Measurements from ENCODE around the gene MAP3K13. TPM values are rescaled to one million over a fixed set of nuclear protein-coding genes. Genes with fewer than 3 reads are reported as not detected.

MAP3K13 gene
- total and polyA plus RNA-seq, 2 experiments from 2014 or later = 43.8 to 65.3 TPM

DNA sequence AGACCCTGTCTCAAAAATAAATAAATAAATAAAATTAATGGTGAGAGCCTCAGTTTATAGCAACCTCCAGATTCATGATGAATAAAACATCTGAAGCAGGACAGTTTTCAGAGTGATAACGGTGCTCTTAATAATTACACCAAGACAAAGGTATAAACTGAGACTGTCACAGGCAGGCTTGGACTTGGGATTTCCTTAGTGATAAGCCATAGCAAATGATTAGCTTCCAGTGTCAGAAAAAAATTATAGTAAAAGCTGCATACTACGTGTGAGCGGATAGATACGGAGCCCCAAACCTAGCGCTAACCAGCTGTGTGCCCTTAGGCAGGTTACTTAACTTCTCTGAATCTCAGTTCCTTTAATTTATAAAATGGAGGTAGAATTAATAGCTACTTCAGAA, 167.9 kb downstream of the MAP3K13 start:
- H2AFZ ChIP-seq = no peak overlapping the region
- no peaks in the 10 kb centered on the region for H4K20me1 ChIP-seq (ENCODE audit: insufficient read depth, poor library complexity, severe bottlenecking)
- no peak overlapping the region for H3K27ac ChIP-seq
- no peak overlapping the region for H3K4me3 ChIP-seq
- no peak for DNase-seq (ENCODE audit: low spot score)
- H3K9me2 ChIP-seq (replicated peaks; ENCODE audit: insufficient read depth) = no peaks in the 10 kb centered on the region
- H3K4me2 ChIP-seq = no peak overlapping the region
- no peaks in the 10 kb centered on the region for H3K4me1 ChIP-seq (ENCODE audit: insufficient read depth)
- TF ChIP-seq, protein P1, sequence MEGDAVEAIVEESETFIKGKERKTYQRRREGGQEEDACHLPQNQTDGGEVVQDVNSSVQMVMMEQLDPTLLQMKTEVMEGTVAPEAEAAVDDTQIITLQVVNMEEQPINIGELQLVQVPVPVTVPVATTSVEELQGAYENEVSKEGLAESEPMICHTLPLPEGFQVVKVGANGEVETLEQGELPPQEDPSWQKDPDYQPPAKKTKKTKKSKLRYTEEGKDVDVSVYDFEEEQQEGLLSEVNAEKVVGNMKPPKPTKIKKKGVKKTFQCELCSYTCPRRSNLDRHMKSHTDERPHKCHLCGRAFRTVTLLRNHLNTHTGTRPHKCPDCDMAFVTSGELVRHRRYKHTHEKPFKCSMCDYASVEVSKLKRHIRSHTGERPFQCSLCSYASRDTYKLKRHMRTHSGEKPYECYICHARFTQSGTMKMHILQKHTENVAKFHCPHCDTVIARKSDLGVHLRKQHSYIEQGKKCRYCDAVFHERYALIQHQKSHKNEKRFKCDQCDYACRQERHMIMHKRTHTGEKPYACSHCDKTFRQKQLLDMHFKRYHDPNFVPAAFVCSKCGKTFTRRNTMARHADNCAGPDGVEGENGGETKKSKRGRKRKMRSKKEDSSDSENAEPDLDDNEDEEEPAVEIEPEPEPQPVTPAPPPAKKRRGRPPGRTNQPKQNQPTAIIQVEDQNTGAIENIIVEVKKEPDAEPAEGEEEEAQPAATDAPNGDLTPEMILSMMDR (IDR thresholded peaks at IDR 0.05; ENCODE audit: poor library complexity) = no peak
- TF ChIP-seq EZH2phosphoT487 (IDR thresholded peaks at IDR 0.05; ENCODE audit: low read depth, severe bottlenecking, unreplicated experiment) (no peak), EZH2 (IDR thresholded peaks at IDR 0.05; ENCODE audit: borderline replicate concordance) (no peak)
- no peaks in the 10 kb centered on the region for H3K79me2 ChIP-seq
- H3K27me3 ChIP-seq = no peaks in the 10 kb centered on the region
- H3K36me3 ChIP-seq (replicated peaks; ENCODE audit: insufficient read depth, low read depth) = no peaks in the 10 kb centered on the region
- 63% methylated on average over 5 of the region's 5 CpGs for WGBS (ENCODE audit: low lambda C conversion rate, missing lambda C conversion rate)
- no peaks in the 10 kb centered on the region for H3K9me3 ChIP-seq (ENCODE audit: low read depth)

DNA sequence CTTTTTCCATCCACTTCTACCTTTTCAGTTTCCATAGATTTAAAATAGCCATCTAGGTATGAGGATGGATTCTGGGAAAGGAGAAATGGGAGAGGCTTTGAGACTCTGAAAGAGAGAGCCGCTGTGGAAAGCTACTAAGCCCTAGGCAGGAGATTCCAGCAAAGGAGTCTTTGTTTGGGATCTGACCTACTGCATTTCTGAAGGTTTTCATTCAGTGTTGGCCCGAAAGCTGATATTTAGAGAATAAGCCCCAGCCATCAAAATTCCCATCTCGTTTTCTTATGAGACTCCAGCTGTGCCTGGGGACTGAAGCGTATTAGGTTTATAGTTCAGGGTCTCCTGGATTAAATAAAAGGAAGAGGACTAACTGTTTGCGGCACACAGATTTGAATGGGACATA, 170.0 kb downstream of the MAP3K13 start:
- WGBS (ENCODE audit: low lambda C conversion rate, missing lambda C conversion rate) = 64% methylated on average over 5 of the region's 5 CpGs
- H3K79me2 ChIP-seq = no peaks in the 10 kb centered on the region

DNA sequence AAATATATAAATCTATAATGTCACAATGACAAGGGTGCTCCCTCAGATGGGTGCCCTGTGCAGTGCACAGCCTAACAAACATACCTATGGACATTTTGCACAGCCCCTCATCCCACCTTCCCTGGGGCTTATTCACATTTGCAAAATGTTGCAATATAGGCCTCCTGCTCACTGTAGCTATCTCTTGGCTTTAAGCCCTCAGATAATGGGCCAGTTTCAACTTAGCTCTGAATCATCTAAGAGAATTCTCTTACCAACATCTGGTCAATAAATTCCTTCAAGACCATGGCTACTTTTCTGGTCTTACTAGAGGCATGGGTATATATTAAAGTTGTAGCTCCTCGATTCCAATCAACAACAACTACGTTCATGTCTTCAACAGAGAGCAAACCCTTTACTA, 171.6 kb downstream of the MAP3K13 start:
- no peaks in the 10 kb centered on the region for H3K4me1 ChIP-seq (ENCODE audit: insufficient read depth)
- DNase-seq (ENCODE audit: low spot score) = no peak
- H3K4me2 ChIP-seq = no peak overlapping the region
- no peak for TF ChIP-seq EZH2 (IDR thresholded peaks at IDR 0.05; ENCODE audit: borderline replicate concordance)
- 85% methylated on average over 2 of the region's 2 CpGs for WGBS (ENCODE audit: low lambda C conversion rate, missing lambda C conversion rate)
- no peak overlapping the region for H3K27ac ChIP-seq
- H3K4me3 ChIP-seq = no peak overlapping the region
- H3K79me2 ChIP-seq = no peaks in the 10 kb centered on the region
- no peak overlapping the region for H2AFZ ChIP-seq
- no peaks in the 10 kb centered on the region for H3K9me3 ChIP-seq (ENCODE audit: low read depth)
- no peaks in the 10 kb centered on the region for H3K27me3 ChIP-seq
- H3K36me3 ChIP-seq (replicated peaks; ENCODE audit: insufficient read depth, low read depth) = no peaks in the 10 kb centered on the region
- H4K20me1 ChIP-seq (ENCODE audit: insufficient read depth, poor library complexity, severe bottlenecking) = no peaks in the 10 kb centered on the region
- H3K9me2 ChIP-seq (replicated peaks; ENCODE audit: insufficient read depth) = no peaks in the 10 kb centered on the region

More for the DNA sequence above, 170.0 kb downstream of the MAP3K13 start:
- H3K27me3 ChIP-seq = no peaks in the 10 kb centered on the region
- H4K20me1 ChIP-seq (ENCODE audit: insufficient read depth, poor library complexity, severe bottlenecking) = no peaks in the 10 kb centered on the region
- H2AFZ ChIP-seq = no peak overlapping the region
- no peak for DNase-seq (ENCODE audit: low spot score)
- H3K9me3 ChIP-seq (ENCODE audit: low read depth) = no peaks in the 10 kb centered on the region
- H3K27ac ChIP-seq = no peak overlapping the region
- no peak overlapping the region for H3K4me2 ChIP-seq
- H3K9me2 ChIP-seq (replicated peaks; ENCODE audit: insufficient read depth) = no peaks in the 10 kb centered on the region
- H3K36me3 ChIP-seq (replicated peaks; ENCODE audit: insufficient read depth, low read depth) = no peaks in the 10 kb centered on the region
- H3K4me1 ChIP-seq (ENCODE audit: insufficient read depth) = no peaks in the 10 kb centered on the region
- no peak for TF ChIP-seq EZH2 (IDR thresholded peaks at IDR 0.05; ENCODE audit: borderline replicate concordance)
- TF ChIP-seq, protein P1 (IDR thresholded peaks at IDR 0.05; ENCODE audit: poor library complexity) = no peak
- no peak overlapping the region for H3K4me3 ChIP-seq

DNA sequence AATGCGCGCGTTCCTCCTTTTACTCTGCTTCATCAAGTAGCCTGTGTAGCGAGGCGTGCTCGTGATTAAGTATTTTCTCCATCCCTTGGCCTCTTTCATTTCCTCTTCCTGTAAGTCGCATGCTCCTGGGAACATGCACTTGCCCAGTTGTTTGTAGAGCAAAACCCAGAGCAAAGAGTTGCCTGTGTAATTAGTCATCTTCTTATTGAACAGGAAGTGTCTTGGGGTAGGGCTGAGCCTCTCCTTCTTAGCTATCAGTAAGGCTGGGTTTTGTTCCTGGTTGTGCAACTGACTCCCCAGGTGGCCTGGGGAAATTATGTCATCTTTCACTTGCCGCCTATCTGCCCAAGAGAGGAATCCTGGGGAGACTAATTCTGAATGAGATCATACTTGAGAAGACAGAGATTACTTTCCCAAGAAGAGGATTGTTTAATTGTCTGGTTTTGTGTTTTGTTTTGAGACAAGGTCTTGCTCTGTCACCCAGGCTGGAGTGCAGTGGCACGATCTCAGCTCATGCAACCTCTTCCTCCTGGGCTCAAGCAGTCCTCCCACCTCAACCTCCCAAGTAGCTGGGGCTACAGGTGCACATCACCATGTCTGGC, 174.5 kb downstream of the MAP3K13 start:
- H2AFZ ChIP-seq = no peak overlapping the region

More for the DNA sequence above, 174.5 kb downstream of the MAP3K13 start:
- Histone ChIP-seq H3K9me3 (ENCODE audit: low read depth) (no peaks in the 10 kb centered on the region), H3K4me3 (no peak overlapping the region), H3K79me2 (no peaks in the 10 kb centered on the region), H3K27me3 (no peaks in the 10 kb centered on the region), H3K9me2 (replicated peaks; ENCODE audit: insufficient read depth) (no peaks in the 10 kb centered on the region), H3K36me3 (replicated peaks; ENCODE audit: insufficient read depth, low read depth) (no peaks in the 10 kb centered on the region), H3K27ac (peak overlapping the region; percentile 95), H4K20me1 (ENCODE audit: insufficient read depth, poor library complexity, severe bottlenecking) (no peaks in the 10 kb centered on the region), H3K4me2 (peak overlapping the region; percentile 49), H3K4me1 (ENCODE audit: insufficient read depth) (no peaks in the 10 kb centered on the region)
- DNase-seq (ENCODE audit: low spot score) = peak; percentile 87
- WGBS (ENCODE audit: low lambda C conversion rate, missing lambda C conversion rate) = 72% methylated on average over 9 of the region's 9 CpGs
- TF ChIP-seq, protein P1 (IDR thresholded peaks at IDR 0.05; ENCODE audit: poor library complexity) = no peak
- TF ChIP-seq EZH2 (IDR thresholded peaks at IDR 0.05; ENCODE audit: borderline replicate concordance) (no peak), EZH2phosphoT487 (IDR thresholded peaks at IDR 0.05; ENCODE audit: low read depth, severe bottlenecking, unreplicated experiment) (no peak)

Other genes starting within 250 kb of the MAP3K13 start
- gene C3orf70, start 210.1 kb upstream of the MAP3K13 start, total RNA-seq = 5.1 and 6.0 TPM in 2 replicates
- gene C3orf70, start 210.1 kb upstream of the MAP3K13 start, polyA plus RNA-seq = 1.1 and 1.2 TPM in 2 replicates
- 22.0 and 43.8 TPM in 2 replicates for gene EHHADH, start 109.1 kb upstream of the MAP3K13 start, total RNA-seq
- gene EHHADH, start 109.1 kb upstream of the MAP3K13 start, polyA plus RNA-seq = 9.7 and 14.3 TPM in 2 replicates
- 43.4 and 44.2 TPM in 2 replicates for gene TMEM41A, start 135.9 kb downstream of the MAP3K13 start, total RNA-seq
- gene TMEM41A, start 135.9 kb downstream of the MAP3K13 start, polyA plus RNA-seq = 54.3 and 62.4 TPM in 2 replicates
- 10.7 and 442 TPM in 2 replicates for gene LIPH, start 189.5 kb downstream of the MAP3K13 start, total RNA-seq
- 4.9 and 7.5 TPM in 2 replicates for gene LIPH, start 189.5 kb downstream of the MAP3K13 start, polyA plus RNA-seq
- gene SENP2, start 223.2 kb downstream of the MAP3K13 start, total RNA-seq = 34.8 and 35.2 TPM in 2 replicates
- 18.0 and 29.3 TPM in 2 replicates for gene SENP2, start 223.2 kb downstream of the MAP3K13 start, polyA plus RNA-seq

Data from hepatocyte (in vitro differentiated cells).